GM18951 (cell line): Measurements from ENCODE around the gene ZFYVE9.
"Not testable (repeated sequence)": the region's sequence is repeated elsewhere in the genome, so short reads cannot be mapped to it uniquely, and the experiment has no call there.

Experiments used
- POLR2A ChIP-seq: IDR thresholded peaks from 4 replicates; pipeline ENCODE4 v1.6.1; 2011; ENCODE audit warnings: mild to moderate bottlenecking; ENCODE audit not compliant: insufficient read length, insufficient read depth; ENCODE audit errors: extremely low read depth
- in situ Hi-C: fragments of 300-500 bp; cut with MboI; formaldehyde crosslinking; loops from one replicate; pipeline ENCODE4 v1.12.0; 2022; ENCODE audit warnings: low sequenced_read_pairs, mixed read lengths, inconsistent platforms; ENCODE audit not compliant: unreplicated experiment

ZFYVE9 gene

GRCh38 chr1:52158218-52158617 lies 16.3 kb downstream of the ZFYVE9 start:
- in situ Hi-C loops = no loop called here

GRCh38 chr1:52159033-52159789 lies 17.3 kb downstream of the ZFYVE9 start:
- TF ChIP-seq POLR2A = no peak
- in situ Hi-C loops = no loop called here

More at GRCh38 chr1:52158218-52158617, 16.3 kb downstream of the ZFYVE9 start:
- no peak for TF ChIP-seq POLR2A

- no peak for TF ChIP-seq POLR2A
- in situ Hi-C loops = no loop called here
Observed at GRCh38 chr1:52162947-52163346, 21.1 kb downstream of the ZFYVE9 start.

GRCh38 chr1:52164604-52165003 lies 22.7 kb downstream of the ZFYVE9 start:
- TF ChIP-seq POLR2A = no peak
- in situ Hi-C loops = no loop called here

GRCh38 chr1:52166996-52167753 lies 25.3 kb downstream of the ZFYVE9 start:
- in situ Hi-C loops = no loop called here
- TF ChIP-seq POLR2A = no peak

- in situ Hi-C loops = no loop called here
- TF ChIP-seq POLR2A = no peak
Observed at GRCh38 chr1:52168373-52169080, 26.6 kb downstream of the ZFYVE9 start.

- in situ Hi-C loops = not testable (repeated sequence)
Observed at GRCh38 chr1:52171149-52171548, 29.3 kb downstream of the ZFYVE9 start.

GRCh38 chr1:52179073-52179472 lies 37.2 kb downstream of the ZFYVE9 start:
- in situ Hi-C loops = no loop called here
- TF ChIP-seq POLR2A = no peak

GRCh38 chr1:52180176-52180575 lies 38.3 kb downstream of the ZFYVE9 start:
- no peak for TF ChIP-seq POLR2A
- in situ Hi-C loops = no loop called here

- in situ Hi-C loops = not testable (repeated sequence)
Observed at GRCh38 chr1:52181759-52182158, 39.9 kb downstream of the ZFYVE9 start.

GRCh38 chr1:52182328-52182727 lies 40.4 kb downstream of the ZFYVE9 start:
- in situ Hi-C loops = not testable (repeated sequence)

GRCh38 chr1:52182874-52183400 lies 41.0 kb downstream of the ZFYVE9 start:
- in situ Hi-C loops = no loop called here

GRCh38 chr1:52186449-52186848 lies 44.6 kb downstream of the ZFYVE9 start:
- in situ Hi-C loops = no loop called here

More at GRCh38 chr1:52182874-52183400, 41.0 kb downstream of the ZFYVE9 start:
- no peak for TF ChIP-seq POLR2A

More at GRCh38 chr1:52186449-52186848, 44.6 kb downstream of the ZFYVE9 start:
- TF ChIP-seq POLR2A = no peak
